Loucy (cell line): Measurements from ENCODE around the gene CACNA1A.

Source experiments
- H2AFZ ChIP-seq: fragments of 200-600 bp; sonication (generic); 2 replicates; pipeline ENCODE4 v1.6.0; 2016; ENCODE audit warnings: antibody characterized with exemption, mild to moderate bottlenecking, low read length, moderate library complexity
- H3F3A ChIP-seq: fragments of 200-600 bp; 2 replicates; pipeline ENCODE4 v1.6.0; 2016; ENCODE audit warnings: antibody characterized with exemption, low read depth, mild to moderate bottlenecking
- H3K27me3 ChIP-seq: fragments of 200-600 bp; sonication (generic); 2 replicates; pipeline ENCODE4 v1.6.1; 2014; ENCODE audit warnings: low read length, mild to moderate bottlenecking; ENCODE audit not compliant: insufficient read depth, poor library complexity, severe bottlenecking
- H3K36me3 ChIP-seq: fragments of 200-600 bp; sonication (generic); 2 replicates; pipeline ENCODE4 v1.6.1; 2016; ENCODE audit warnings: low read length; ENCODE audit not compliant: insufficient read depth
- H3K4me1 ChIP-seq: fragments of 200-600 bp; sonication (generic); 2 replicates; pipeline ENCODE4 v1.5.1; 2014; ENCODE audit warnings: low read length, mild to moderate bottlenecking; ENCODE audit not compliant: insufficient read depth, poor library complexity, severe bottlenecking
- H3K4me2 ChIP-seq: fragments of 200-600 bp; sonication (generic); 2 replicates; pipeline ENCODE4 v1.6.0; 2014; ENCODE audit warnings: antibody characterized with exemption, low read length, low read depth, mild to moderate bottlenecking; ENCODE audit not compliant: poor library complexity, severe bottlenecking
- H3K4me3 ChIP-seq: fragments of 200-600 bp; sonication (generic); 2 replicates; pipeline ENCODE4 v1.5.1; 2014; ENCODE audit warnings: low read length, mild to moderate bottlenecking, mixed read lengths; ENCODE audit not compliant: poor library complexity, severe bottlenecking
- H3K79me2 ChIP-seq: fragments of 200-600 bp; sonication (generic); 2 replicates; pipeline ENCODE4 v1.6.1; 2014; ENCODE audit warnings: low read length; ENCODE audit not compliant: insufficient read depth
- H3K9ac ChIP-seq: fragments of 200-600 bp; sonication (generic); 2 replicates; pipeline ENCODE4 v1.6.0; 2014; ENCODE audit warnings: mild to moderate bottlenecking, low read depth, low read length, moderate library complexity; ENCODE audit not compliant: poor library complexity, severe bottlenecking
- H3K9me2 ChIP-seq: fragments of 200-600 bp; sonication (generic); replicated peaks from 2 replicates; pipeline ENCODE4 v1.6.1; 2016; ENCODE audit warnings: low read depth, low read length, mixed read lengths
- H3K9me3 ChIP-seq: fragments of 200-600 bp; sonication (generic); 2 replicates; pipeline ENCODE4 v1.6.1; 2014; ENCODE audit warnings: mild to moderate bottlenecking, antibody characterized with exemption, low read length, low read depth; ENCODE audit not compliant: insufficient read depth
- H4K20me1 ChIP-seq: fragments of 200-600 bp; sonication (generic); 2 replicates; pipeline ENCODE4 v1.6.0; 2014; ENCODE audit warnings: antibody characterized with exemption, low read length, mild to moderate bottlenecking; ENCODE audit not compliant: insufficient read depth, poor library complexity, severe bottlenecking
- EZH2phosphoT487 ChIP-seq: fragments of 200-600 bp; IDR thresholded peaks from 2 replicates; pipeline ENCODE4 v1.6.1; 2018; ENCODE audit warnings: antibody characterized with exemption, mild to moderate bottlenecking, moderate library complexity, borderline replicate concordance
- TF ChIP-seq, protein P1 (sequence below): fragments of 200-600 bp; sonication (generic); conservative IDR thresholded peaks from 2 replicates; pipeline ENCODE4 v1.5.1; 2014; ENCODE audit warnings: mild to moderate bottlenecking, antibody characterized with exemption, low read length

Gene CACNA1A

DNA sequence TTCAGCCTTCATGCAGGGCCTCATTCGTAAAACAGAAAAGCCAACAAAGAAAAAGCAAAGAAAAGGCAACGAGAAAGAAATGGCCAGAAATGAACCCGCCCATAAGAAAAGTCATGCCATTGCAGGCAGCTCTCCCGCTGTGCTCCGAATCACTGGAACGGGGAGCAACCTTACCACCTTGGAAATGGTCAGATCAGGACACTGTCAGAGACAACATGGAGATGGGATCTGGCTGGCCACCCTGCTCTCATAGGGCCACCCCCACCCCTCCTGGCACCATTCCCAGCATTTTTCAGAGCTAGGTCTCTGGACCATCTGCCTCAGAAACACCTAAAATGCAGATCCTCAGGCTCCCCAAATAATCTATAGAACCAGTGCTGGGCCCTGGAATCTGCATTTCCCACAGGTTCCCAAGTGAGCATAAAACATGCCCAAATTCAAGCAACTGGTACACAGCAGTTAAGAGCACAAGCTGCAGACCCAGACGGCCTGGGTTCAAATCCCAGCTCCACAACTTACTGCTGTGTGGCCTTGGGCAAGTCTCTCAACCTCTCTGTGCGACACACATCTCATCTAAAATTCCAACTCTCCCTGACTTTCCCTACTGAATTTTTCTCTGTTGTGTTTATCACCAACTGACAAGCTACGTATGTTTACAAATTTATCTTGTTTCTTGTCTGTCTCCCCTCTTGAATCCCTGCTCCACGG is 204.5 kb downstream of the CACNA1A start:
- no peaks in the 10 kb centered on the region for H3K9me3 ChIP-seq
- no peaks in the 10 kb centered on the region for H4K20me1 ChIP-seq
- H3K9ac ChIP-seq = no peak overlapping the region
- no peaks in the 10 kb centered on the region for H3K4me1 ChIP-seq
- H3F3A ChIP-seq = no peaks in the 10 kb centered on the region
- no peaks in the 10 kb centered on the region for H3K9me2 ChIP-seq
- no peaks in the 10 kb centered on the region for H3K36me3 ChIP-seq
- no peak overlapping the region for H2AFZ ChIP-seq
- no peaks in the 10 kb centered on the region for H3K79me2 ChIP-seq
- H3K4me2 ChIP-seq = no peak overlapping the region
- no peaks in the 10 kb centered on the region for H3K27me3 ChIP-seq
- no peak for TF ChIP-seq EZH2phosphoT487
- TF ChIP-seq, protein P1, sequence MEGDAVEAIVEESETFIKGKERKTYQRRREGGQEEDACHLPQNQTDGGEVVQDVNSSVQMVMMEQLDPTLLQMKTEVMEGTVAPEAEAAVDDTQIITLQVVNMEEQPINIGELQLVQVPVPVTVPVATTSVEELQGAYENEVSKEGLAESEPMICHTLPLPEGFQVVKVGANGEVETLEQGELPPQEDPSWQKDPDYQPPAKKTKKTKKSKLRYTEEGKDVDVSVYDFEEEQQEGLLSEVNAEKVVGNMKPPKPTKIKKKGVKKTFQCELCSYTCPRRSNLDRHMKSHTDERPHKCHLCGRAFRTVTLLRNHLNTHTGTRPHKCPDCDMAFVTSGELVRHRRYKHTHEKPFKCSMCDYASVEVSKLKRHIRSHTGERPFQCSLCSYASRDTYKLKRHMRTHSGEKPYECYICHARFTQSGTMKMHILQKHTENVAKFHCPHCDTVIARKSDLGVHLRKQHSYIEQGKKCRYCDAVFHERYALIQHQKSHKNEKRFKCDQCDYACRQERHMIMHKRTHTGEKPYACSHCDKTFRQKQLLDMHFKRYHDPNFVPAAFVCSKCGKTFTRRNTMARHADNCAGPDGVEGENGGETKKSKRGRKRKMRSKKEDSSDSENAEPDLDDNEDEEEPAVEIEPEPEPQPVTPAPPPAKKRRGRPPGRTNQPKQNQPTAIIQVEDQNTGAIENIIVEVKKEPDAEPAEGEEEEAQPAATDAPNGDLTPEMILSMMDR = no peak
- no peak overlapping the region for H3K4me3 ChIP-seq

DNA sequence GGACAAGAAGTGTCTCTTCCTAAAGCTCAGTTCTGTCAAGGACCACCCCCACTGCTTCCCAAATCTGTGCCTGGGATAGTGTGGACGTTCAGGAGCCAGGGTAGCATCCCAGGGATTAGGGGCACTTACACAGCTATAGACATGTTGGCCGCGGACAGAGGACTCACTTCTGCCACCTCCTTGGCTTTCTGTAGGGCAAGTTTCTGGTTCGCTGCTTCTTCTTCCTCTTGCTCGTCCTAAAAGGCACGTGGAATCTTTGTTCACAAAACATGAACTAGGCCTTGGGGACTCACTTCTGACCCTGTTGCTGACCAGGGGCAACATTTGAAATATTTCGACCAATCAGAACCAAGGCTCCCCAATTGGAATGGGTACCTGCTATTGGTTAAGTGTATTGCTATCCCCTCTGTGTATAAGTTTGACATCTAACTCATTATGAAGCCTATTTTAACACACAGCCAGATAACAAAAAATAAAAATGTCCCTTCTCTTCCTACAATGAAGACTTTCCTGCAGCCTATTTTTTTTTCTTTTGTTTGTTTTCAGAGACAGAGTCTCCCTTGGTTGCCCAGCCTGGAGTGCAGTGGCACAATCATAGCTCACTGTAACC is 205.8 kb downstream of the CACNA1A start:
- no peaks in the 10 kb centered on the region for H3K27me3 ChIP-seq
- no peak overlapping the region for H3K4me3 ChIP-seq
- H2AFZ ChIP-seq = no peak overlapping the region
- no peaks in the 10 kb centered on the region for H3K79me2 ChIP-seq
- no peak overlapping the region for H3K4me2 ChIP-seq
- no peaks in the 10 kb centered on the region for H3K9me3 ChIP-seq
- no peaks in the 10 kb centered on the region for H3F3A ChIP-seq
- no peak overlapping the region for H3K9ac ChIP-seq
- no peaks in the 10 kb centered on the region for H3K4me1 ChIP-seq
- no peaks in the 10 kb centered on the region for H4K20me1 ChIP-seq
- H3K36me3 ChIP-seq = no peaks in the 10 kb centered on the region
- no peaks in the 10 kb centered on the region for H3K9me2 ChIP-seq
- TF ChIP-seq EZH2phosphoT487 = no peak
- TF ChIP-seq, protein P1 = no peak

DNA sequence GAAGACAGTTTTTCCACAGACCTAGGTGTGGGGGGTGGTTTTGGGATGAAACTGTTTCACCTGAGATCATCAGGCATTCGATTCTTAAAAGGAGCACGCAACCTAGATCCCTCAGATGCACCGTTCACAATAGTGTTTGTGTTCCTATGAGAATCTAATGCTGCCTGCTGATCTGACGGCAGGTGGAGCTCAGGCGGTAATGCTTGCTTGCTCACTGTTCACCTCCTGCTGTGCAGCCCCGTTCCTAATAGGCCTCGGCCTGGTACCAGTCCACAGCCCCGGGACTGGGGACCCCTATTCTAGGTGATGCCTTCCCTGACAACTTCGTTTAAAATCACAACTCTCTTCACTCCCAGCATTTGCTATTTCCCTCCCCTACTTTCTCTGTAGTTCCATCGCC is 206.4 kb downstream of the CACNA1A start:
- Histone ChIP-seq H3K9ac (no peak overlapping the region), H3K36me3 (no peaks in the 10 kb centered on the region), H3K9me3 (no peaks in the 10 kb centered on the region), H4K20me1 (no peaks in the 10 kb centered on the region), H3K27me3 (no peaks in the 10 kb centered on the region), H3K4me2 (no peak overlapping the region), H3F3A (no peaks in the 10 kb centered on the region), H3K4me3 (no peak overlapping the region), H3K4me1 (no peaks in the 10 kb centered on the region), H2AFZ (no peak overlapping the region), H3K79me2 (no peaks in the 10 kb centered on the region), H3K9me2 (no peaks in the 10 kb centered on the region)
- no peak for TF ChIP-seq EZH2phosphoT487
- TF ChIP-seq, protein P1 = no peak
